Neural progenitor cell (in vitro differentiated cells): ENCODE measurements around the gene TMEM40. TPM values are rescaled to one million over a fixed set of nuclear protein-coding genes. Genes with fewer than 3 reads are reported as not detected.

ENCODE experiments used
- DNase-seq: peaks from one replicate; pipeline ENCODE4 v3.0.0-alpha.2; 2016; ENCODE audit warnings: low spot score
- H2AFZ ChIP-seq: fragments of 200-600 bp; sonication (generic); replicated peaks from 2 replicates; pipeline ENCODE4 v1.6.1; 2016; ENCODE audit warnings: antibody characterized with exemption
- H3F3A ChIP-seq: fragments of 200-600 bp; sonication (generic); 2 replicates; pipeline ENCODE4 v1.6.1; 2016; ENCODE audit warnings: antibody characterized with exemption, low read depth
- H3K27ac ChIP-seq: fragments of 200-600 bp; sonication (generic); 2 replicates; pipeline ENCODE4 v1.5.1; 2016; ENCODE audit warnings: mild to moderate bottlenecking
- H3K27me3 ChIP-seq: fragments of 200-600 bp; sonication (generic); 2 replicates; pipeline ENCODE4 v1.6.1; 2016; ENCODE audit warnings: mild to moderate bottlenecking, moderate library complexity
- H3K36me3 ChIP-seq: fragments of 200-600 bp; sonication (generic); 2 replicates; pipeline ENCODE4 v1.5.1; 2016
- H3K4me1 ChIP-seq: fragments of 200-600 bp; sonication (generic); 2 replicates; pipeline ENCODE4 v1.6.1; 2016; ENCODE audit warnings: mixed run types
- H3K4me2 ChIP-seq: fragments of 200-600 bp; sonication (generic); 2 replicates; pipeline ENCODE4 v1.6.1; 2016
- H3K4me3 ChIP-seq: fragments of 200-600 bp; sonication (generic); 2 replicates; pipeline ENCODE4 v1.5.1; 2016
- H3K79me2 ChIP-seq: fragments of 200-600 bp; sonication (generic); 2 replicates; pipeline ENCODE4 v1.6.1; 2016; ENCODE audit warnings: low read depth
- H3K9ac ChIP-seq: fragments of 200-600 bp; sonication (generic); 2 replicates; pipeline ENCODE4 v1.6.1; 2016
- H3K9me3 ChIP-seq: fragments of 200-600 bp; sonication (generic); 2 replicates; pipeline ENCODE4 v1.5.1; 2016; ENCODE audit warnings: low read depth
- H4K20me1 ChIP-seq: fragments of 200-600 bp; sonication (generic); 2 replicates; pipeline ENCODE4 v1.6.1; 2016; ENCODE audit warnings: low read depth
- H3K27ac Mint-ChIP-seq: 3 replicates; pipeline ENCODE4 v1.8.0; 2021; ENCODE audit warnings: mixed read lengths
- H3K27me3 Mint-ChIP-seq: 2 replicates; pipeline ENCODE4 v1.8.0; 2022; ENCODE audit warnings: low read depth, mild to moderate bottlenecking, inconsistent platforms, moderate library complexity, mixed read lengths; ENCODE audit not compliant: insufficient read depth
- H3K36me3 Mint-ChIP-seq: 3 replicates; pipeline ENCODE4 v1.8.0; 2021; ENCODE audit warnings: mixed read lengths
- H3K4me1 Mint-ChIP-seq: 3 replicates; pipeline ENCODE4 v1.8.0; 2021; ENCODE audit warnings: mixed read lengths
- H3K4me3 Mint-ChIP-seq: 3 replicates; pipeline ENCODE4 v1.8.0; 2021; ENCODE audit warnings: mild to moderate bottlenecking, moderate library complexity, mixed read lengths
- H3K9me3 Mint-ChIP-seq: 3 replicates; pipeline ENCODE4 v1.8.0; 2020; ENCODE audit warnings: mixed read lengths
- CTCF ChIP-seq: fragments of 200-600 bp; sonication (generic); IDR thresholded peaks from 2 replicates; pipeline ENCODE4 v1.5.1; 2017; ENCODE audit warnings: antibody characterized with exemption, mild to moderate bottlenecking
- EZH2 ChIP-seq: fragments of 200-600 bp; sonication (generic); IDR thresholded peaks from 2 replicates; pipeline ENCODE4 v1.6.1; 2017; ENCODE audit warnings: antibody characterized with exemption, mild to moderate bottlenecking, moderate library complexity
- EZH2phosphoT487 ChIP-seq: fragments of 200-600 bp; sonication (generic); IDR thresholded peaks from 2 replicates; pipeline ENCODE4 v1.6.1; 2017; ENCODE audit warnings: antibody characterized with exemption
- total RNA-seq: library from RNA; depleted of rRNA; stranded (reverse); fragments of >200 nt; gene quantifications from 2 replicates; pipeline ENCODE4 v1.2.3, GENCODE V29; 2015; ENCODE audit warnings: low replicate concordance

TMEM40 gene
- total RNA-seq, 1 donor from 2014 or later: not detected

GRCh38 chr3:12756175-12756574 lies 2.9 kb downstream of the TMEM40 start:
- H3K36me3 Mint-ChIP-seq: no peaks in the 10 kb centered on the region
- peaks cover 4% of the 10 kb centered on the region for H3K27me3 Mint-ChIP-seq
- no peak overlapping the region for H3K4me3 Mint-ChIP-seq
- TF ChIP-seq EZH2 (no peak), EZH2phosphoT487 (no peak), CTCF (no peak)
- H3K9me3 Mint-ChIP-seq: no peaks in the 10 kb centered on the region
- no peak overlapping the region for H3K27ac Mint-ChIP-seq
- Histone ChIP-seq H2AFZ (no peak overlapping the region), H3K9ac (no peak overlapping the region), H3K27ac (no peak overlapping the region), H3K27me3 (no peaks in the 10 kb centered on the region), H3K36me3 (no peaks in the 10 kb centered on the region), H3K4me2 (no peak overlapping the region), H3F3A (no peaks in the 10 kb centered on the region), H3K9me3 (no peaks in the 10 kb centered on the region), H4K20me1 (no peaks in the 10 kb centered on the region), H3K4me1 (peaks cover 4% of the 10 kb centered on the region), H3K79me2 (no peaks in the 10 kb centered on the region), H3K4me3 (no peak overlapping the region)
- no peak for DNase-seq
- H3K4me1 Mint-ChIP-seq: peaks cover 11% of the 10 kb centered on the region

- Histone ChIP-seq H4K20me1 (no peaks in the 10 kb centered on the region), H3K9me3 (no peaks in the 10 kb centered on the region), H3K9ac (no peak overlapping the region), H3K4me3 (no peak overlapping the region), H3K4me1 (peaks cover 4% of the 10 kb centered on the region), H2AFZ (no peak overlapping the region), H3K79me2 (no peaks in the 10 kb centered on the region), H3K27ac (no peak overlapping the region), H3K4me2 (no peak overlapping the region), H3F3A (no peaks in the 10 kb centered on the region), H3K36me3 (no peaks in the 10 kb centered on the region), H3K27me3 (no peaks in the 10 kb centered on the region)
- Mint-ChIP-seq H3K27ac (no peak overlapping the region), H3K27me3 (peaks cover 2% of the 10 kb centered on the region), H3K4me1 (peaks cover 11% of the 10 kb centered on the region), H3K4me3 (no peak overlapping the region), H3K9me3 (no peaks in the 10 kb centered on the region), H3K36me3 (no peaks in the 10 kb centered on the region)
- TF ChIP-seq EZH2phosphoT487 (no peak), EZH2 (no peak), CTCF (no peak)
- no peak for DNase-seq
These were observed 3.3 kb downstream of the TMEM40 start for GRCh38 chr3:12755754-12756153.

- Histone ChIP-seq H3K9ac (no peak overlapping the region), H3K9me3 (no peaks in the 10 kb centered on the region), H4K20me1 (no peaks in the 10 kb centered on the region), H3F3A (no peaks in the 10 kb centered on the region), H3K79me2 (no peaks in the 10 kb centered on the region), H3K4me2 (no peak overlapping the region), H3K27ac (no peak overlapping the region), H3K4me3 (no peak overlapping the region), H2AFZ (no peak overlapping the region), H3K27me3 (no peaks in the 10 kb centered on the region), H3K36me3 (no peaks in the 10 kb centered on the region), H3K4me1 (peaks cover 4% of the 10 kb centered on the region)
- peaks cover 2% of the 10 kb centered on the region for H3K4me1 Mint-ChIP-seq
- no peaks in the 10 kb centered on the region for H3K9me3 Mint-ChIP-seq
- H3K27me3 Mint-ChIP-seq: peaks cover 2% of the 10 kb centered on the region
- H3K36me3 Mint-ChIP-seq: no peaks in the 10 kb centered on the region
- DNase-seq: no peak
- TF ChIP-seq CTCF (no peak), EZH2phosphoT487 (no peak), EZH2 (no peak)
- H3K4me3 Mint-ChIP-seq: no peak overlapping the region
- H3K27ac Mint-ChIP-seq: no peak overlapping the region
These were observed 4.7 kb downstream of the TMEM40 start for GRCh38 chr3:12754313-12754712.
